C1 segment of cervical spinal cord (tissue), 14 donors: ENCODE measurements around the gene USP48.

Source experiments
- DNase-seq, 14 donors: peaks; one replicate each; lab custom pipeline; 2025; lab: John Stamatoyannopoulos, UW

Gene USP48

GRCh38 chr1:21749859-21750468 is 33.0 kb downstream of the USP48 start:
- no peak for DNase-seq

- DNase-seq = peak in 1 of 14 donors; percentile 20
These were observed 33.8 kb downstream of the USP48 start for GRCh38 chr1:21749109-21749508.

- DNase-seq = no peak
These were observed 39.5 kb downstream of the USP48 start for GRCh38 chr1:21743476-21743875.

GRCh38 chr1:21742578-21742977 is 40.4 kb downstream of the USP48 start:
- DNase-seq = no peak

- DNase-seq = no peak
These were observed 41.7 kb downstream of the USP48 start for GRCh38 chr1:21741206-21741605.

- DNase-seq = no peak
These were observed 46.1 kb downstream of the USP48 start for GRCh38 chr1:21736876-21737275.

- DNase-seq = no peak
These were observed 46.9 kb downstream of the USP48 start for GRCh38 chr1:21736011-21736410.

GRCh38 chr1:21734526-21734925 is 48.4 kb downstream of the USP48 start:
- DNase-seq = no peak

- DNase-seq = no peak
These were observed 50.3 kb downstream of the USP48 start for GRCh38 chr1:21732664-21733063.

GRCh38 chr1:21725748-21726392 is 57.1 kb downstream of the USP48 start:
- DNase-seq = no peak

- DNase-seq = no peak
These were observed 58.4 kb downstream of the USP48 start for GRCh38 chr1:21724570-21724969.

GRCh38 chr1:21724098-21724497 is 58.9 kb downstream of the USP48 start:
- no peak for DNase-seq

GRCh38 chr1:21721295-21721985 is 61.5 kb downstream of the USP48 start:
- DNase-seq = no peak

GRCh38 chr1:21716169-21716568 is 66.8 kb downstream of the USP48 start:
- no peak for DNase-seq

GRCh38 chr1:21707891-21708290 is 75.1 kb downstream of the USP48 start:
- DNase-seq = no peak

GRCh38 chr1:21707086-21707840 is 75.7 kb downstream of the USP48 start:
- no peak for DNase-seq

- peak in 6 of 14 donors; percentile 2 to 10 (median 3) for DNase-seq
These were observed 76.7 kb downstream of the USP48 start for GRCh38 chr1:21706151-21706835.

- DNase-seq = peak in 7 of 14 donors; percentile 1 to 21 (median 5)
These were observed 77.5 kb downstream of the USP48 start for GRCh38 chr1:21705303-21705980.

- DNase-seq = no peak
These were observed 78.8 kb downstream of the USP48 start for GRCh38 chr1:21704145-21704544.

GRCh38 chr1:21703318-21703963 is 79.5 kb downstream of the USP48 start:
- no peak for DNase-seq
